HG03442 (cell line): ENCODE data around the gene CCDC61.
A peak's percentile ranks its signal among the peaks of the same experiment; 100 is the strongest.

Source experiments
- ATAC-seq: cut with Tn5 transposase; IDR thresholded peaks from one replicate; pipeline ENCODE4 v1.9.1; 2021; ENCODE audit warnings: mild to moderate bottlenecking, moderate library complexity; ENCODE audit not compliant: unreplicated experiment

The CCDC61 gene

DNA sequence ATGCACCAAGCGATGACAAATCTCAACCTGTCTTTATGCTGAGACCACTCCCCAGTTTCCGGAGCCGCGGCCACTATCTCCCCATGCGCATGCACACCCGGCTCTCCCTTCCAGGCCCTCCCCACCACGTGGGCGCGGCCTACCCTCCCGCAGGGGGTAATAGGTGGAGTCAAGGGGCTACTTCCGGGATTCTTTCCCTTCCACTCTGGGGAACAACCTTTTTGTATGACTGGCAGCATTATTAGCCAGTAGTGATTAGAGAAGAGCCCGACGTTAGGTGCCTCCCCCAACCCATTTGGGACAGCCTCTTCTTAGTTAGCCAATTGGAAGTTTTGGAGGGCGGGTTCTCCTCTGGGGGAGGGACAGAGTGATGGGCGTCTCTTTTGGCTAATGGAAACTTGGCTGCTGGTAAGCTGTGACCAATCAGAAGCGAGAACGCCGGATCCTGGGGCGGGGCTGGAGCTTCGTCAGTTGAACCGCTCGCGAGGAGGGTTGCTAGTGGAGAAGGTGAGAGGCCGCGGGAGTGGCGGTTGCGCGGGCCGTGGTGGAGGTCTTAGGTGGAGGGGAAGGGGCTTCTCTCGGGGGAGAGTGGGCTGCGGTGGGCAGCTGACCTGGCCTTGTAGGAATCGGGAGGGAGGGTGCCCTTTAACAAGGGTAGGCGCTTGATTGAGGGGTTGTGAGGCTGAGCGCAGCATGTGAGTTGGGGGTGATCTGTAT lies at the start of gene CCDC61:
Gene CCDC61 (plus strand): TSS at position 470 of the 717 bp plus-strand sequence. CDS start 7,552 bp downstream, outside the sequence.
- ATAC-seq, result peak; percentile 93

DNA sequence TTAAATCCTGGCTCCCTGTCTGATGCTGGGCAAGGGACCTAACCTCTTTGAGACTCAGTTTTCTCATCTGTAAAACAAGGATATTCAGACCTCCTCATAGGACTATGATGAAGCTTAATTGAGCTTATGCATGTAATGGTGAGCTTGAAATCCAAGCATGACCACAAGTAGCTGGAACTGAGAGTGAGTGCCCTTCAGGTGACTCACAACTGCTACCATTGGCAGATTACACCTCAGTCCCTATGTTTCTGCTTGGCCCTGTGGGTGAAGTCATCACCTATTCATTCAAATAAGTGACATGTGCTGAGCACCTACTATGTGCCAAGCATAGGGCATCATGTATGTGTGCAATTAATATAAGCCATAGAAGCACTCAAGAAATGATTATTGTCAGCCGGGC lies 47.3 kb upstream of the CCDC61 start:
- ATAC-seq, result no peak

GRCh38 chr19:45952341-45952685 lies 43.0 kb upstream of the CCDC61 start:
- no peak for ATAC-seq

GRCh38 chr19:45952686-45953505 lies 42.4 kb upstream of the CCDC61 start:
- no peak for ATAC-seq

GRCh38 chr19:45953676-45954075 lies 41.6 kb upstream of the CCDC61 start:
- ATAC-seq, result no peak

DNA sequence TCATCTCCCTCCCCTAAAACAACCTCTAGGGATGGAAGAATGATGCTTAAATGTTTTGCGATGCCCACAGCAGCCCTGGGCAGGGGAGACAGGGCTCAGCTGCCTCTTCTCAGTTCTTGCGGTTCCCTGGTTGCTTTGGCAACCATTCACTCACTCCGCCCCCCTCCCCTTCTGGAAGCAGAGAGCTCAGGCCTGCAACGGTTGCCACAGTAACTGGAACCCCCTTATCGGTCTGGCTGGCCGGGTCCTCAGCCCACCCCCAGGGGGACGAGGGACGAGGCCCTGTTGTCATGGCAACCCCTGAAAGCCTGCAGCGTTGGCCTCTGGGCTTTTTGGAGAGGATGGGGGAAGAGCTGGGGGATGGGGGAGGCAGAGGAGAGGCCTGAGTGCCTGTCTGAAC lies 41.1 kb upstream of the CCDC61 start:
- no peak for ATAC-seq

DNA sequence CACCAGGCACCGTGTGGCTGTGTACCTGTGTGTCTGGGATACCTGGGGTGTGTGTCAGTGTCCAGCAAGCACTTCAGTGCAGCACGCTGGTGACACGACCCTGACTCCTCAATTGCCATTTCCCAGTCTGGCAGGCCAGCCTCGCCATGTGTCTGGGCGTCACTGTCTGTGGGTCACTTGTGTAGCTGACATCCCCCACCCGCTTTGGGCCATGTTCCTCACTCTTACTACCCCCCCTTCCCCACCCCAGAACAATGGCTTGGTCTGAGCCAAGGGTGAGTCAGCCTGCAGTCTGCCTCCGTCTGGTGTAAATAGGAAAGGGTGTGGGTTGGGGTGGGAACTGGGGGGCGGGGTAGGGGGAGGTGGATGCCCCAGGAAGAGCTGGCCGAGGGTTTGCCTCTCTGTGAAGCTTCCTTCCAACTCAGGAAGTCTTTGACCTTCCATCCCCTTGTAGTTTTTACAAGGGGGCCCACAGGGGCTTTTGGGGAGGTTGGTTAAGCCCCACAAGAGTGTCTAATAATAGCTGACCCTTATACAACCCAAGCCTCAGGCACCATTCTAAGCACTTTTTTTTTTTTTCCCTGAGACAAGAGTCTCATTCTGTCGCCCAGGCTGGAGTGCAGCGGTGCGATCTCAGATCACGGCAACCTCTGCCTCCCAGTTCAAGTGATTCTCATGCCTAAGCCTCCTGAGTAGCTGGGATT lies 39.2 kb upstream of the CCDC61 start:
- ATAC-seq, result no peak

DNA sequence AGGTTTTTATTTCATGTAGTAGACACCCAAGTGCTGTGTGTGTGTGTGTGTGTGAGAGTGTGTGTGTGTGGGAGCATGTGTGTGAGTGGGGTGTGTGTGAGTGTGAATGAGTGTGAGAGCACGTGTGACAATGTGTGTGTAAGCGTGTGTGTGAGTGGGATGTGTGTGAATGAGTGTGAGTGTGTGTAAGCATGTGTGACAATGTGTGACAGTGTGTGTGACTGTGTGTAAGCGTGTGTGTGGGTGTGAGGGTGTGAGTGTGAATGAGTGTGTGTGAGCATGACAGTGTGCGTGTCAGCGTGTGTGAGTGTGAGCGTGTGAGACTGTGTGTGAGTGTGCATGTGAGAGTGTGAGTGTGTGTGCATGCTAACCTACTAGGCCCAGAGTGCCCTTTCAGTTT lies 36.9 kb upstream of the CCDC61 start:
- ATAC-seq, result no peak

DNA sequence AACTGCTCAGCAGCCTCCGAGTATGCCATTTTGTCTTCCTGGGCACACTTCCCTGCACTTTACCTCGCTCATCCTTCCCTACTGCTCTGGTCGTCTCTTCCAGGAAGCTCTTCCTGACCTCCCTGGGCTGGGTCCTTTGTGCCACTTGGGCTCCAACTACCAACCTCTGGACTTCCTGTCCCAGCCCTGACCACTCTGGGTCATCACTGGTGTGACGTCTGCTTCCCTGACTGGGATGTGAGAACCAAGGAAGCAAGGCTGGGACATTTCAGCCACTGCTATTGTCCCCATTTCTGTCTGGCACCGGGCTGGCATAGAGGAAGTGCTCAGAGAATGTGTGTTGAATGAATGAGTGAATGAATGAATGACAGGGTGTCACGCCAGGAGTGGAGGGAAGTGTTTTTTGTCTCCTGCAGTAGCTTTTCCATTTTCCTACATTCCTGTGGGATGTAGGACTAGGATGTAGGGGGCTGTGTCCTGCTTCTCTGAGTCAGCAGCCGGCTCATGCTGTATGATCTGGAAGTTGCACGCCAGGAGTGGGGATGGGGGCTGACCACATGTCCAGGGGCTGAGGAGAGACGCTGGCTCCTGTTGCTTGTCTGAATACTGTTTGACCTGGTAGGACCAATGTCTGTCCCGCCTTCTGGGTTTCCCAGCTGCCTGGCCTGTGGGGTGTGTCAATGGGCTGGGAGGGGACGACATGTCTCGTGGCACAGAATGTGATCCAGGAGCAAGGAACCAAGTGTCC lies 36.3 kb upstream of the CCDC61 start:
- ATAC-seq, result no peak

DNA sequence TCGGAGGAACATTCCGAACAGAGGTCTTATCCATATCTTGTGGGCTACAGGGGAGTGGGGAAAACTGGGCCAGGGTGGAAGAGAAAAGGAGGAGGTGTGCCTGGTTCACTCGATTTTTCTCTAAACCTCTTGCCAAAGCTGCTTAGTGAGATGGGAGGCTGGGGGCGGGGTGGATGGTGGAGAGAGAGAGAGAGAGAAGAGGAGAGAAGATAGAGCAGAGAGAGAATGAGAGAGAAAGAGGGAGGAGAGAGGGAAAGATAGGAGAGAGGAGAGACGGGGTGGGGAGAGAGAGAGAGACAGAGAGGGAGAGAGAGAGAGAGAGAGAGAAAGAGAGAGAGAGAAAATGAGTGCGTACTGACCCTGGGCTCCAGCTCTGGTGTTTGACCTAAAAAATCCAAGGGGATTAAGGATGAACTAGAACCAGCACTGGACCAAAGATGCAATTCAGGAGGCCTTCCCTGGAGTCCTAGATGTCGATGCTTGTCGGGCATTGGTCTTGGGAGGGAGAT lies 35.7 kb upstream of the CCDC61 start:
- ATAC-seq, result no peak

DNA sequence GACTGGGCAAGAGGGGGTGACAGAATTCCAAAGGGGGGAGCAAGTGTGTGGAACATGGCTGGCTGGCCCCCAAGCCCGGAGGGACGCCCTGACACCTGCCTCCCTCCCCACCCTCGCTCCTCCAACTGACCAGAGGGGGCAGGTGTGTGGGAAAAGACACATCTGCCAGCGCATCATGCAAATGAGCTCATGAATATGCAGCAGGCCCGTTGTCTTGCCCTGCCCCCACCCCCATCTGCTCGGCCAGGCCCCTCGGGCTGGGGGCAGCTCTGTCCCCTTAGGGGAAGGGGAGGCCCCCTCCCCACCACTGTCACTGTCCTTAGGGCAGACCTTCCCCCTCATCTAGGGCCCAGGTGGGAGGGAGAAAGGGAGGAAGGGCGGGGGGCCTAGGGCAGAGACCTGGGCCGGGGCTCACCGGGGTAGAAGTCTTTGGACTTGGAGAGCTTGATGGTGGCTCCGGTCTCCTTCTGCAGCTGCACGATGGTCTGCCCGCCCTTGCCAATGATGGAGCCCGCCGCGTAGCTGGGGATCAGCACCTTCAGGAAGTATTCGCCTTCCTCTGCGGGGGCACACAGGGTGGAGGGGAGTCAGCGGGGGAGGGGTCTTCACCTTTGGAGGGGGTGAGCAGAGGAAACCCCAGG lies 34.6 kb upstream of the CCDC61 start:
- ATAC-seq, result no peak

GRCh38 chr19:45962021-45962420 lies 33.2 kb upstream of the CCDC61 start:
- no peak for ATAC-seq

- ATAC-seq, result no peak
Measured at GRCh38 chr19:45967246-45967645, 28.0 kb upstream of the CCDC61 start.

DNA sequence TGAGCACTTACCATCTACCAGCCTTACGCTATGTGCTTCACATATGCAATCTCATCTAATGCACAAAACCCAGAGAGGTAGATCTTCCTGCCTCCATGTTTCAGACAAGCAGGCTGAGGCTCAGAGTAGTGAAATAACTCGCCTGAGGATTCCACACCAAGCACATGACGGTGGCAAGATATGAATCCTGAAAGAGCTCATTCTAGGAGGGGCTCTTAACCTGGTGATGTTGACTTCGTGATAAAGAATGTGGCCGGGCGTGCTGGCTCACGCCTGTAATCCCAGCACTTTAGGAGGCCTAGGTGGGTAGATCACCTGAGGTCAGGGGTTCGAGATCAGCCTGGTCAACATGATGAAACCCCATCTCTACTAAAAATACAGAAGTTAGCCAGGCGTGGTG lies 26.6 kb upstream of the CCDC61 start:
- ATAC-seq, result no peak

DNA sequence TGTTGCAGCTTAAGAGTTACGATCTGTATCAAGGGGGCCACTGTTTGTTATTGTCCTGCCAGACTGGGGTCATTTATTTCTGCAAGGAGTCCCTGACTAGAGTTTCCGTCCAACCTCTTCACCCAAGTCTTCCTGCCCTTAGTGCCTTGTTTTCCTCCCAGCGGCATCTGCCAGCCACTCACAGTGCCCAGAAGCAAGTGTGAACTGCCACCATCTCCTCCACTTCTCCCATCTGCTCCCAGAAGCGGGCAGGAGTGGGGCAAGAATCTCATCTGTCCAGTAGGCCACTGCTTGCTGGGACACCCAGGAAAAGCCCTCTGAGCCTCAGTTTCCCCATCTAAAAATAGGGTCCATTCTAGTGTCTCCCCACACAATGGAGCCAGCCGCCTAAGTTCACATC lies 25.6 kb upstream of the CCDC61 start:
- no peak for ATAC-seq

GRCh38 chr19:45971260-45971902 lies 23.9 kb upstream of the CCDC61 start:
- ATAC-seq, result no peak

DNA sequence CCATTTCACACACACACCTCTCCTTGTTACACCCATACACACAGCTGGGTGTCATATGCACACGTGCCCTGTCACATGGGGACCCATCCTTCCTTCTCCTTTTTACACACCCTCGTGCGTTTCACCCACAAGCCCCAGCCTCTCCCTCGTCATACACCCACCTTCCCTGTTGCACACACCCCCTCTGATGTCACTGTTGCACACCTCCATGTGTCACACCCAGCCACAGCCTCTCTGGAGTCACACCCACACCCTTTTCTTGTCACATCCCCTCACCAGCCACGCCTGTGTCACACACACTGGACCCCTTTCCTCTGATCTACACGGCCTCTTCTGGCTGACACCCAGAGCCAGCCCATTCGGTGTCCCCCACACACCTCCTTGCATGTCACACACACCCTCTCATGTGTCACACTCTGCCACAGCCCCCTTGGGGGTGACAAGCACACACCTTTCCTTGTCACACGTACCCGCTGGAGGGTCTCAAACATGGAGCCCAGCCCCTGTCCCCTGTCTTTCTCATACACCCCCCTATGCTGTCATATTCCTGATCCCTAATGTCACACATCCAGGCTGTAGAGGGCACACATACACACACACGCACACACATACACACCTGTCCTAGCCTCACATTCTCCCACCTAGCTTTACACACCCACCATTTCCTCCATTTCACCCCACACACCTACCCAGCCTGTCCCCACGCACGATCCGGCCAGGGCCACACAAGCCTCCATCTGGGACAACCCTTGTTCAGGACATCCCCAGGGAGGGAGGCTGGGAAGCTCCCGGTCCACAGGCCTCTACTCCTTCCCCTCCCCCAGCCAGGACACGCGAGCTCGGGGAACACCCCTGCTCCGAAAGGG lies 23.0 kb upstream of the CCDC61 start:
- ATAC-seq, result no peak

GRCh38 chr19:45972947-45973540 lies 22.2 kb upstream of the CCDC61 start:
- no peak for ATAC-seq
